ENCODE measurements around the gene FAM83F. TPM values are rescaled to one million over a fixed set of nuclear protein-coding genes. Genes with fewer than 3 reads are reported as not detected.

Gene FAM83F
- total RNA-seq, 1 experiment from 2014 or later = 43.1 TPM

DNA sequence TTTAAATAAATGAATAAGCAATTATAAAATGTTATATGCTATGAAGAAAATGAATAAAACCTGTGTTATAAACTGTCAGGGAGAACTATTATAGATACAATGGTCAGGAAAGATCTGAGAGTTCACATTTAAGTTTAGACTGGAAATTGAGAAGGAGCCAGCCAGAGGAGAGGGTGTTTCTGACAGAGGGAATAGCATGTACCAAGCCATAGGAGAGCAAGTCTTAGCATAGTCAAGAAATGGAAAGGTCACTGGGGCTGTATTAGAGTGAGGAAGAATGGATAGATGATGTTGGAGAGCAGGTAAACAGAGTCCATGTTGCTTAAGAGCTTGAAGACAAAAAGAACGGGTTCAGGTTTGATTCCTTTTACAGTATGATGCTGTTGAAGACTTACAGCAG, 87.4 kb downstream of the FAM83F start:
- H3K4me3 Mint-ChIP-seq = no peak overlapping the region
- no peak for TF ChIP-seq ZMAT4 (CRISPR knock-in tag; IDR thresholded peaks at IDR 0.05)
- TF ChIP-seq NR3C1 (CRISPR knock-in tag; conservative IDR thresholded peaks at IDR 0.05; ENCODE audit: low read depth) = no peak
- no peak for TF ChIP-seq ESRRA (CRISPR knock-in tag; IDR thresholded peaks at IDR 0.05; ENCODE audit: borderline replicate concordance)
- no peak for TF ChIP-seq ZNF416 (CRISPR knock-in tag; IDR thresholded peaks at IDR 0.05)
- no peaks in the 10 kb centered on the region for H3K36me3 Mint-ChIP-seq
- H3K9me3 Mint-ChIP-seq = no peaks in the 10 kb centered on the region
- peaks cover 10% of the 10 kb centered on the region for H3K4me1 Mint-ChIP-seq
- H3K27me3 Mint-ChIP-seq (ENCODE audit: low read depth) = no peaks in the 10 kb centered on the region
- no peak for ATAC-seq
- ChIA-PET POLR2A (interaction anchor here (0.6 kb wide), 2 partner anchors 245 to 366 kb away, joined by 3 read pairs; no protein-coding TSS in a partner anchor), CTCF (no interaction called here)
- no peak overlapping the region for H3K27ac Mint-ChIP-seq
- DNase-seq (ENCODE audit: low spot score) = no peak

GRCh38 chr22:40083794-40084193, 89.0 kb downstream of the FAM83F start:
- CTCF ChIA-PET = no interaction called here
- H3K36me3 Mint-ChIP-seq = no peaks in the 10 kb centered on the region
- POLR2A ChIA-PET = no interaction called here
- no peak overlapping the region for H3K27ac Mint-ChIP-seq
- TF ChIP-seq, protein P1, sequence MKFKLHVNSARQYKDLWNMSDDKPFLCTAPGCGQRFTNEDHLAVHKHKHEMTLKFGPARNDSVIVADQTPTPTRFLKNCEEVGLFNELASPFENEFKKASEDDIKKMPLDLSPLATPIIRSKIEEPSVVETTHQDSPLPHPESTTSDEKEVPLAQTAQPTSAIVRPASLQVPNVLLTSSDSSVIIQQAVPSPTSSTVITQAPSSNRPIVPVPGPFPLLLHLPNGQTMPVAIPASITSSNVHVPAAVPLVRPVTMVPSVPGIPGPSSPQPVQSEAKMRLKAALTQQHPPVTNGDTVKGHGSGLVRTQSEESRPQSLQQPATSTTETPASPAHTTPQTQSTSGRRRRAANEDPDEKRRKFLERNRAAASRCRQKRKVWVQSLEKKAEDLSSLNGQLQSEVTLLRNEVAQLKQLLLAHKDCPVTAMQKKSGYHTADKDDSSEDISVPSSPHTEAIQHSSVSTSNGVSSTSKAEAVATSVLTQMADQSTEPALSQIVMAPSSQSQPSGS (CRISPR knock-in tag; IDR thresholded peaks at IDR 0.05; ENCODE audit: borderline replicate concordance, low read depth) = no peak
- TF ChIP-seq CREB1 (CRISPR knock-in tag; IDR thresholded peaks at IDR 0.05) (no peak), PRRX2 (CRISPR knock-in tag; IDR thresholded peaks at IDR 0.05) (no peak), TP53 (CRISPR knock-in tag; IDR thresholded peaks at IDR 0.05) (no peak), JAZF1 (CRISPR knock-in tag; IDR thresholded peaks at IDR 0.05) (no peak), IRF1 (CRISPR knock-in tag; IDR thresholded peaks at IDR 0.05) (no peak), NFYB (CRISPR knock-in tag; conservative IDR thresholded peaks at IDR 0.05; ENCODE audit: low read depth) (no peak), ATF3 (CRISPR knock-in tag; conservative IDR thresholded peaks at IDR 0.05) (no peak), ZNF396 (CRISPR knock-in tag; IDR thresholded peaks at IDR 0.05; ENCODE audit: borderline replicate concordance) (no peak), OVOL2 (CRISPR knock-in tag; IDR thresholded peaks at IDR 0.05; ENCODE audit: borderline replicate concordance) (no peak), HMGA2 (CRISPR knock-in tag; IDR thresholded peaks at IDR 0.05) (no peak), FOXP1 (CRISPR knock-in tag; IDR thresholded peaks at IDR 0.05; ENCODE audit: borderline replicate concordance) (no peak)
- TF ChIP-seq, protein P2, sequence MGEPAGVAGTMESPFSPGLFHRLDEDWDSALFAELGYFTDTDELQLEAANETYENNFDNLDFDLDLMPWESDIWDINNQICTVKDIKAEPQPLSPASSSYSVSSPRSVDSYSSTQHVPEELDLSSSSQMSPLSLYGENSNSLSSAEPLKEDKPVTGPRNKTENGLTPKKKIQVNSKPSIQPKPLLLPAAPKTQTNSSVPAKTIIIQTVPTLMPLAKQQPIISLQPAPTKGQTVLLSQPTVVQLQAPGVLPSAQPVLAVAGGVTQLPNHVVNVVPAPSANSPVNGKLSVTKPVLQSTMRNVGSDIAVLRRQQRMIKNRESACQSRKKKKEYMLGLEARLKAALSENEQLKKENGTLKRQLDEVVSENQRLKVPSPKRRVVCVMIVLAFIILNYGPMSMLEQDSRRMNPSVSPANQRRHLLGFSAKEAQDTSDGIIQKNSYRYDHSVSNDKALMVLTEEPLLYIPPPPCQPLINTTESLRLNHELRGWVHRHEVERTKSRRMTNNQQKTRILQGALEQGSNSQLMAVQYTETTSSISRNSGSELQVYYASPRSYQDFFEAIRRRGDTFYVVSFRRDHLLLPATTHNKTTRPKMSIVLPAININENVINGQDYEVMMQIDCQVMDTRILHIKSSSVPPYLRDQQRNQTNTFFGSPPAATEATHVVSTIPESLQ (CRISPR knock-in tag; IDR thresholded peaks at IDR 0.05) = no peak
- TF ChIP-seq, protein P3, sequence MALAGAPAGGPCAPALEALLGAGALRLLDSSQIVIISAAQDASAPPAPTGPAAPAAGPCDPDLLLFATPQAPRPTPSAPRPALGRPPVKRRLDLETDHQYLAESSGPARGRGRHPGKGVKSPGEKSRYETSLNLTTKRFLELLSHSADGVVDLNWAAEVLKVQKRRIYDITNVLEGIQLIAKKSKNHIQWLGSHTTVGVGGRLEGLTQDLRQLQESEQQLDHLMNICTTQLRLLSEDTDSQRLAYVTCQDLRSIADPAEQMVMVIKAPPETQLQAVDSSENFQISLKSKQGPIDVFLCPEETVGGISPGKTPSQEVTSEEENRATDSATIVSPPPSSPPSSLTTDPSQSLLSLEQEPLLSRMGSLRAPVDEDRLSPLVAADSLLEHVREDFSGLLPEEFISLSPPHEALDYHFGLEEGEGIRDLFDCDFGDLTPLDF (CRISPR knock-in tag; IDR thresholded peaks at IDR 0.05) = no peak
- no peak overlapping the region for H3K4me3 Mint-ChIP-seq
- H3K9me3 Mint-ChIP-seq = no peaks in the 10 kb centered on the region
- no peak for ATAC-seq
- peaks cover 8% of the 10 kb centered on the region for H3K4me1 Mint-ChIP-seq
- no peaks in the 10 kb centered on the region for H3K27me3 Mint-ChIP-seq (ENCODE audit: low read depth)
- no peak for DNase-seq (ENCODE audit: low spot score)

- peaks cover 8% of the 10 kb centered on the region for H3K4me1 Mint-ChIP-seq
- H3K27ac Mint-ChIP-seq = no peak overlapping the region
- ChIA-PET CTCF (no interaction called here), POLR2A (no interaction called here)
- no peaks in the 10 kb centered on the region for H3K27me3 Mint-ChIP-seq (ENCODE audit: low read depth)
- H3K4me3 Mint-ChIP-seq = no peak overlapping the region
- DNase-seq (ENCODE audit: low spot score) (no peak), ATAC-seq (no peak)
- H3K9me3 Mint-ChIP-seq = no peaks in the 10 kb centered on the region
- no peaks in the 10 kb centered on the region for H3K36me3 Mint-ChIP-seq
- TF ChIP-seq, protein P3 (CRISPR knock-in tag; IDR thresholded peaks at IDR 0.05) = no peak
- no peak for TF ChIP-seq SMAD4 (CRISPR knock-in tag; IDR thresholded peaks at IDR 0.05)
- no peak for TF ChIP-seq TEAD1 (CRISPR knock-in tag; IDR thresholded peaks at IDR 0.05)
- no peak for TF ChIP-seq MXD4 (CRISPR knock-in tag; IDR thresholded peaks at IDR 0.05; ENCODE audit: borderline replicate concordance)
- TF ChIP-seq IRF1 (CRISPR knock-in tag; IDR thresholded peaks at IDR 0.05) = no peak
- TF ChIP-seq, protein P4, sequence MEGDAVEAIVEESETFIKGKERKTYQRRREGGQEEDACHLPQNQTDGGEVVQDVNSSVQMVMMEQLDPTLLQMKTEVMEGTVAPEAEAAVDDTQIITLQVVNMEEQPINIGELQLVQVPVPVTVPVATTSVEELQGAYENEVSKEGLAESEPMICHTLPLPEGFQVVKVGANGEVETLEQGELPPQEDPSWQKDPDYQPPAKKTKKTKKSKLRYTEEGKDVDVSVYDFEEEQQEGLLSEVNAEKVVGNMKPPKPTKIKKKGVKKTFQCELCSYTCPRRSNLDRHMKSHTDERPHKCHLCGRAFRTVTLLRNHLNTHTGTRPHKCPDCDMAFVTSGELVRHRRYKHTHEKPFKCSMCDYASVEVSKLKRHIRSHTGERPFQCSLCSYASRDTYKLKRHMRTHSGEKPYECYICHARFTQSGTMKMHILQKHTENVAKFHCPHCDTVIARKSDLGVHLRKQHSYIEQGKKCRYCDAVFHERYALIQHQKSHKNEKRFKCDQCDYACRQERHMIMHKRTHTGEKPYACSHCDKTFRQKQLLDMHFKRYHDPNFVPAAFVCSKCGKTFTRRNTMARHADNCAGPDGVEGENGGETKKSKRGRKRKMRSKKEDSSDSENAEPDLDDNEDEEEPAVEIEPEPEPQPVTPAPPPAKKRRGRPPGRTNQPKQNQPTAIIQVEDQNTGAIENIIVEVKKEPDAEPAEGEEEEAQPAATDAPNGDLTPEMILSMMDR (IDR thresholded peaks at IDR 0.05) = no peak
- no peak for TF ChIP-seq ZNF138 (CRISPR knock-in tag; conservative IDR thresholded peaks at IDR 0.05)
- TF ChIP-seq NFYB (CRISPR knock-in tag; conservative IDR thresholded peaks at IDR 0.05; ENCODE audit: low read depth) = no peak
These were observed 89.5 kb downstream of the FAM83F start for GRCh38 chr22:40084246-40084645.

All from WTC11 (cell line).